ENCODE results near the gene MGAT5B.

MGAT5B gene

DNA sequence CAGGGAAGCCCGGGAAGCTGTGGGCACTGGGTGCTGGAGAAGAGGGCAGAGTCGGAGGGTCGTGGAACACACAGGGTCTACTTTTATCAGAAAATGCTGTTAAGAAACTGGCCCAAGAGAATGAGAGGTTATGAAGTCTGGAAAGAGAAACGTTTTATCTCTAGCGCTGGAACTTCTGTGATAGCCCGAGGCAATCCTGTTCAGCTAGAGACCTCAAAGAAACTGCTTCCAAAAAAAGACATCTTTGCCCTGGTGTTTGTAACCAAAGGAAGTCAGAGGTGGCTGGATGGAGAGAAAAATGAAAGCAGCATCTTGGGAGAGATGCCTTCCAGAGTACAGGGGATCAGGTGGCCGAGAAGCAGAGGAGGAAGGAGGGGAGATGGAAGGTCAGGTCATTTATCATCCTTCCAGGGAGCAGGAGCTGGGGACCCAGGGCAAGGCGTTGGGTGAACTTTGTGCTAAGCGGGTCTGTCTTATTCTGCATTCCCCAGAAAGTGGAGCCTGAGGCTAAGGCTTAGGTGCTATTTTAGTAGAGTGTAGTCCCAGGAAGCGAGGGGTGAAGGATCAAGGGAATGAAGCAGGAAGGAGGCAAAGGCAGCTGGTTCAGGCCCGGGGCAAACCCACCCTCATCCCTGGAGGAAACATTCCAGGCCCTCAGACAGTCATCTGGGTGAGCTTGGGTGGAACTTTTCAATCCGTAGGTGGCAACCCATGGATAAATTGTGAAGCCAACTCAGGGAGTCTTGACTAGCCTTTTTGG is 66.5 kb downstream of the MGAT5B start:
- H3K4me1 Mint-ChIP-seq = no peaks in the 10 kb centered on the region
- H3K36me3 Mint-ChIP-seq (ENCODE audit: low read depth) = no peaks in the 10 kb centered on the region
- peaks cover 18% of the 10 kb centered on the region for H3K27me3 Mint-ChIP-seq (ENCODE audit: low read depth)
- H3K4me3 Mint-ChIP-seq = no peak overlapping the region
- H3K9me3 Mint-ChIP-seq = no peaks in the 10 kb centered on the region
- no peak overlapping the region for H3K27ac Mint-ChIP-seq
- TF ChIP-seq, protein P1, sequence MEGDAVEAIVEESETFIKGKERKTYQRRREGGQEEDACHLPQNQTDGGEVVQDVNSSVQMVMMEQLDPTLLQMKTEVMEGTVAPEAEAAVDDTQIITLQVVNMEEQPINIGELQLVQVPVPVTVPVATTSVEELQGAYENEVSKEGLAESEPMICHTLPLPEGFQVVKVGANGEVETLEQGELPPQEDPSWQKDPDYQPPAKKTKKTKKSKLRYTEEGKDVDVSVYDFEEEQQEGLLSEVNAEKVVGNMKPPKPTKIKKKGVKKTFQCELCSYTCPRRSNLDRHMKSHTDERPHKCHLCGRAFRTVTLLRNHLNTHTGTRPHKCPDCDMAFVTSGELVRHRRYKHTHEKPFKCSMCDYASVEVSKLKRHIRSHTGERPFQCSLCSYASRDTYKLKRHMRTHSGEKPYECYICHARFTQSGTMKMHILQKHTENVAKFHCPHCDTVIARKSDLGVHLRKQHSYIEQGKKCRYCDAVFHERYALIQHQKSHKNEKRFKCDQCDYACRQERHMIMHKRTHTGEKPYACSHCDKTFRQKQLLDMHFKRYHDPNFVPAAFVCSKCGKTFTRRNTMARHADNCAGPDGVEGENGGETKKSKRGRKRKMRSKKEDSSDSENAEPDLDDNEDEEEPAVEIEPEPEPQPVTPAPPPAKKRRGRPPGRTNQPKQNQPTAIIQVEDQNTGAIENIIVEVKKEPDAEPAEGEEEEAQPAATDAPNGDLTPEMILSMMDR (IDR thresholded peaks at IDR 0.05; ENCODE audit: unreplicated experiment in 3 of 3) = no peak

DNA sequence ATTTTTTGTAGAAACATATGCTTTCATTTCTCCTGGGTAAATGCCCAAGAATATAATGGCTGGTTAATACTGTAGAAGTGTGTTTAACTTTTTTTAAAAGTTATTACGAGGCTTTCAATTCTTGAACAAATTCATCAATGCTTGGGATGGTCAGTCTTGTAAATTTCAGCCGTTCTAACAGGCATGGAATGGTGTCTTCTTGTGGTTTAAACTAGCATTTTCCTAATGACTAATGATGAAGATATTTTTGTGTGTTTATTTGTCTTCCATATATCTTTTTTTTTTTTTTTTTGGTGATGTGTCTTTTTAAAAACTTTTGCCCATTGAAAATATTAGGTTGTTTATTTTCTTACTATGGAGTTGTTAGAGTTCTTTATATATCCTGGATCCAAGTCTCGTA is 67.1 kb downstream of the MGAT5B start:
- no peak overlapping the region for H3K27ac Mint-ChIP-seq
- no peaks in the 10 kb centered on the region for H3K36me3 Mint-ChIP-seq (ENCODE audit: low read depth)
- no peak overlapping the region for H3K4me3 Mint-ChIP-seq
- no peaks in the 10 kb centered on the region for H3K4me1 Mint-ChIP-seq
- H3K27me3 Mint-ChIP-seq (ENCODE audit: low read depth) = peaks cover 14% of the 10 kb centered on the region
- H3K9me3 Mint-ChIP-seq = no peaks in the 10 kb centered on the region
- TF ChIP-seq, protein P1 (IDR thresholded peaks at IDR 0.05; ENCODE audit: unreplicated experiment in 3 of 3) = no peak

DNA sequence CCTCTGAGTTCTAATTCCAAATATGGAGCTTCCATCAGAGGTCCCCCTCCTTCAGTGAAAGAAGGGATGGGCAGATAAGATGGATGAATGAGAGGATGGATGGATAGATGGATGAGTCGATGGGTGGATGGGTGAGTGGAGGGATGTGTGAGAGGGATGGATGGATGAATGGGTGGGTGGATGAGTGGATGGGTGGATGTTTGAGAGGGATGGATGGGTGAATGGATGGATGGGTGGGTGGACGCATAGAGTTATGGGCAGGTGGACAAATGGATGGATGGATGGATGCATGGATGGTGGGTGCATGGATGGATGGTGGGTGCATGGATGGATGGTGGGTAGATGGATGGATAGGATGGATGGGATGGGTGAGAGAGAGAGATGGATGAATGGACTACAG is 69.0 kb downstream of the MGAT5B start:
- TF ChIP-seq, protein P1 (IDR thresholded peaks at IDR 0.05; ENCODE audit: unreplicated experiment in 3 of 3) = no peak

DNA sequence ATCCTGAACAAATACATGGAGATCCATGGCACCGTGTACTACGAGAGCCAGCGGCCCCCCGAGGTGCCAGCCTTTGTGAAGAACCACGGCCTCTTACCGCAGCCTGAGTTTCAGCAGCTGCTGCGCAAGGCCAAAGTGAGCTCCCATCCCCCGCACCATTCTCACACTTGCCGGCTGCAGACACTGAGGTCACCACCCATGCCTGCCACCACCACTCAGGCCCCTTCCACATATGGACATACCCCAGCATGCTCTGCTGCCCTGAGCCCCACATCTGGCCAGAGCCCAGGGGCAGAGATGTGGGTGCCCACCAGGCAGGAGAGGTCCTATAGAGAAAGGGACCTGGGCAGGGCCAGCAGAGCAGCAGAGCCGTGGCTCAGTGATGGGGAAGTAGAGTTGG is 69.8 kb downstream of the MGAT5B start:
- Mint-ChIP-seq H3K4me3 (no peak overlapping the region), H3K9me3 (no peaks in the 10 kb centered on the region), H3K27me3 (ENCODE audit: low read depth) (peaks cover 14% of the 10 kb centered on the region), H3K36me3 (ENCODE audit: low read depth) (no peaks in the 10 kb centered on the region), H3K27ac (no peak overlapping the region), H3K4me1 (no peaks in the 10 kb centered on the region)
- TF ChIP-seq, protein P1 (IDR thresholded peaks at IDR 0.05; ENCODE audit: unreplicated experiment in 3 of 3) = no peak

More for the DNA sequence above, 69.0 kb downstream of the MGAT5B start:
- Mint-ChIP-seq H3K27ac (no peak overlapping the region), H3K4me3 (no peak overlapping the region), H3K36me3 (ENCODE audit: low read depth) (no peaks in the 10 kb centered on the region), H3K4me1 (no peaks in the 10 kb centered on the region), H3K9me3 (no peaks in the 10 kb centered on the region), H3K27me3 (ENCODE audit: low read depth) (peaks cover 17% of the 10 kb centered on the region)

DNA sequence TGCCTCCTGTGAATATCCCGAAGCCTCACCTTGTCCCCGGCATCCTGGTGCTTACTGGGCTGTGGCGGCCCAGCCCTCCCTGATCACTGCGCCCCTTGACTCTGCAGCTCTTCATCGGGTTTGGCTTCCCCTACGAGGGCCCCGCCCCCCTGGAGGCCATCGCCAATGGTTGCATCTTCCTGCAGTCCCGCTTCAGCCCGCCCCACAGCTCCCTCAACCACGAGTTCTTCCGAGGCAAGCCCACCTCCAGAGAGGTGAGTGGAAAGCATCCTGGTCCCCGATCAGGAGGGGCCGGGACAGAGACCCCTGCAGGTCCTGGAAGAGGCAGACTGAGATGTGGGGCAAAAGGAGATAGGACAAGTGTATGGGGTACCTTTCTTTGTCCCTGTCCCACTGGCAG is 72.1 kb downstream of the MGAT5B start:
- H3K9me3 Mint-ChIP-seq = no peaks in the 10 kb centered on the region
- peaks cover 14% of the 10 kb centered on the region for H3K27me3 Mint-ChIP-seq (ENCODE audit: low read depth)
- H3K36me3 Mint-ChIP-seq (ENCODE audit: low read depth) = no peaks in the 10 kb centered on the region
- H3K4me1 Mint-ChIP-seq = no peaks in the 10 kb centered on the region
- H3K27ac Mint-ChIP-seq = no peak overlapping the region
- no peak overlapping the region for H3K4me3 Mint-ChIP-seq
- TF ChIP-seq, protein P1 (IDR thresholded peaks at IDR 0.05; ENCODE audit: unreplicated experiment in 3 of 3) = no peak

DNA sequence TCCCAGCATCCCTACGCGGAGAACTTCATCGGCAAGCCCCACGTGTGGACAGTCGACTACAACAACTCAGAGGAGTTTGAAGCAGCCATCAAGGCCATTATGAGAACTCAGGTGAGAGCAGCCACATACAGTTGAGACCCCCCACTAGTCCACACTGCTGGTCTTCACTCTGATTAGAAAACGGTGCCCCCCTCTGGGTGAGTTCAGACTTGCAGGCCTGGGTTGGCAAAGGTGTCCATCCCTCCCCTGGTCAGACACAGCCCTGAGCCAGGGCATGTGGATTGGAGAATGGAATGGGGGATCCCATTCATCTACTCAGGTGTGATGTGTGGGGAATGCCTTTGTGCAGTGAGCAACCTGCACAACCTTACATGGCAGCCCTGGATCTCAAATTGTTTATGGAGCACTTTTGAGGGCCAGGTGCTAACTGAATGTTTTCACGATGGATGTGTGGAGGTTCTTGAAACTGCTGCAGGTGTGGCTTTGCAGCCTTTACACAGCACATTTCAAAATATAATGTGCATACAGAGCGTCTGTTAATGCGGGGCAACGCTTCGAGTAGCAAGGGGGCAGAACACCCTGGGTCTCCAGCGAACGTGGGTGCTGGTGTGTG is 72.6 kb downstream of the MGAT5B start:
- Mint-ChIP-seq H3K36me3 (ENCODE audit: low read depth) (no peaks in the 10 kb centered on the region), H3K9me3 (no peaks in the 10 kb centered on the region), H3K4me3 (no peak overlapping the region), H3K27ac (no peak overlapping the region), H3K4me1 (no peaks in the 10 kb centered on the region), H3K27me3 (ENCODE audit: low read depth) (peaks cover 14% of the 10 kb centered on the region)
- TF ChIP-seq, protein P1 (IDR thresholded peaks at IDR 0.05; ENCODE audit: unreplicated experiment in 3 of 3) = no peak

All from nephron (organoid).